ENCODE data around the gene CDADC1. TPM values are rescaled to one million over a fixed set of nuclear protein-coding genes. Genes with fewer than 3 reads are reported as not detected.

Gene CDADC1
- total RNA-seq, 2 experiments from 2014 or later, result 9.1 to 11.3 TPM

- peak overlapping the region; percentile 51 for H3K4me3 ChIP-seq (ENCODE audit: low read length)
These were observed 53.2 kb downstream of the CDADC1 start for GRCh38 chr13:49300739-49301589.

GRCh38 chr13:49302222-49302621 is 54.5 kb downstream of the CDADC1 start:
- Histone ChIP-seq H3K27me3 (ENCODE audit: control insufficient read depth in 1 of 2, insufficient read depth in 2 of 2, low read length in 2 of 2) (no peaks in the 10 kb centered on the region), H3K4me3 (ENCODE audit: low read length) (no peak overlapping the region), H3K4me1 (ENCODE audit: insufficient read depth, low read length) (peaks cover 11% of the 10 kb centered on the region), H3K36me3 (ENCODE audit: insufficient read depth, low read length) (no peaks in the 10 kb centered on the region), H3K27ac (ENCODE audit: low read depth in 1 of 2, low read length in 2 of 2) (no peak overlapping the region), H3K9me3 (ENCODE audit: control insufficient read depth in 1 of 2, insufficient read depth in 1 of 2, low read length in 2 of 2) (no peaks in the 10 kb centered on the region)
- no peak for TF ChIP-seq CTCF (IDR thresholded peaks at IDR 0.05)
- H3K27ac Mint-ChIP-seq, result no peak overlapping the region
- no peak for ATAC-seq (ENCODE audit: poor library complexity)
- no peaks in the 10 kb centered on the region for H3K36me3 Mint-ChIP-seq (ENCODE audit: low read depth)
- no peaks in the 10 kb centered on the region for H3K27me3 Mint-ChIP-seq
- POLR2A ChIA-PET, result no interaction called here
- no peaks in the 10 kb centered on the region for H3K9me3 Mint-ChIP-seq
- peaks cover 14% of the 10 kb centered on the region for H3K4me1 Mint-ChIP-seq (ENCODE audit: low read depth)
- CTCF ChIA-PET, result interaction anchor here (0.6 kb wide), 1 partner anchor 198 kb away, joined by 3 read pairs; no protein-coding TSS in a partner anchor
- peak overlapping the region; percentile 30 for H3K4me3 Mint-ChIP-seq
- intact Hi-C loops (cut with DNase I, micrococcal nuclease), result loop anchor here in 1 of 2 experiments (5.0 to 10.0 kb wide), 3 partner anchors 135 to 1773 kb away; partner anchors contain the start of gene PHF11
- DNase-seq, result no peak

More at GRCh38 chr13:49300739-49301589, 53.2 kb downstream of the CDADC1 start:
- Mint-ChIP-seq H3K9me3 (no peaks in the 10 kb centered on the region), H3K36me3 (ENCODE audit: low read depth) (no peaks in the 10 kb centered on the region), H3K4me1 (ENCODE audit: low read depth) (peaks cover 14% of the 10 kb centered on the region), H3K27ac (no peak overlapping the region), H3K4me3 (peak overlapping the region; percentile 71), H3K27me3 (no peaks in the 10 kb centered on the region)
- Histone ChIP-seq H3K4me1 (ENCODE audit: insufficient read depth, low read length) (peaks cover 11% of the 10 kb centered on the region), H3K9me3 (ENCODE audit: control insufficient read depth in 1 of 2, insufficient read depth in 1 of 2, low read length in 2 of 2) (no peaks in the 10 kb centered on the region), H3K36me3 (ENCODE audit: insufficient read depth, low read length) (no peaks in the 10 kb centered on the region), H3K27ac (ENCODE audit: low read depth in 1 of 2, low read length in 2 of 2) (no peak overlapping the region), H3K27me3 (ENCODE audit: control insufficient read depth in 1 of 2, insufficient read depth in 2 of 2, low read length in 2 of 2) (no peaks in the 10 kb centered on the region)
- ChIA-PET CTCF (interaction anchor here (0.7 to 1.2 kb wide), 2 partner anchors 306 to 446 kb away, joined by 3 to 7 read pairs; no protein-coding TSS in a partner anchor), POLR2A (no interaction called here)
- peak; percentile 80 for TF ChIP-seq CTCF (IDR thresholded peaks at IDR 0.05)
- ATAC-seq (ENCODE audit: poor library complexity) (peak; percentile 98), DNase-seq (peak; percentile 25 to 86 (median 54))
- intact Hi-C loops (cut with DNase I, micrococcal nuclease), result loop anchor here (1.0 to 10.0 kb wide), 5 partner anchors 136 to 1774 kb away; partner anchors contain the start of gene PHF11 (in 1 of the 2)

GRCh38 chr13:49302817-49303216 is 55.1 kb downstream of the CDADC1 start:
- no peak overlapping the region for H3K4me3 Mint-ChIP-seq
- Histone ChIP-seq H3K36me3 (ENCODE audit: insufficient read depth, low read length) (no peaks in the 10 kb centered on the region), H3K27ac (ENCODE audit: low read depth in 1 of 2, low read length in 2 of 2) (no peak overlapping the region), H3K4me3 (ENCODE audit: low read length) (no peak overlapping the region), H3K4me1 (ENCODE audit: insufficient read depth, low read length) (peaks cover 11% of the 10 kb centered on the region), H3K9me3 (ENCODE audit: control insufficient read depth in 1 of 2, insufficient read depth in 1 of 2, low read length in 2 of 2) (no peaks in the 10 kb centered on the region), H3K27me3 (ENCODE audit: control insufficient read depth in 1 of 2, insufficient read depth in 2 of 2, low read length in 2 of 2) (no peaks in the 10 kb centered on the region)
- ChIA-PET CTCF (no interaction called here), POLR2A (no interaction called here)
- TF ChIP-seq CTCF (IDR thresholded peaks at IDR 0.05), result no peak
- no peaks in the 10 kb centered on the region for H3K36me3 Mint-ChIP-seq (ENCODE audit: low read depth)
- no peaks in the 10 kb centered on the region for H3K9me3 Mint-ChIP-seq
- DNase-seq (no peak), ATAC-seq (ENCODE audit: poor library complexity) (no peak)
- H3K4me1 Mint-ChIP-seq (ENCODE audit: low read depth), result peaks cover 14% of the 10 kb centered on the region
- intact Hi-C loops (cut with DNase I, micrococcal nuclease), result loop anchor here in 1 of 2 experiments (5.0 to 10.0 kb wide), 3 partner anchors 134 to 1772 kb away; partner anchors contain the start of gene PHF11
- H3K27me3 Mint-ChIP-seq, result no peaks in the 10 kb centered on the region
- H3K27ac Mint-ChIP-seq, result no peak overlapping the region

All from CD4-positive, alpha-beta T cell (primary cell).